Activated effector memory CD4-positive, alpha-beta T cell treated with anti-CD3 and anti-CD28 coated beads, Interleukin-2, amount 50 U/mL, for 16 hours (primary cell): ENCODE data around the gene VAV2.
A peak's percentile ranks its signal among the peaks of the same experiment; 100 is the strongest.

Source experiments
- DNase-seq: peaks from one replicate; pipeline ENCODE4 v3.0.0-alpha.2; 2020

Gene VAV2

GRCh38 chr9:133791069-133791468, 201.1 kb downstream of the VAV2 start:
- DNase-seq: no peak

- DNase-seq: no peak
Observed at GRCh38 chr9:133789778-133790177, 202.3 kb downstream of the VAV2 start.

GRCh38 chr9:133788819-133789717, 203.1 kb downstream of the VAV2 start:
- DNase-seq: no peak

GRCh38 chr9:133788045-133788818, 203.9 kb downstream of the VAV2 start:
- DNase-seq: no peak

- DNase-seq: no peak
Observed at GRCh38 chr9:133787754-133788025, 204.4 kb downstream of the VAV2 start.

GRCh38 chr9:133786907-133787753, 205.0 kb downstream of the VAV2 start:
- DNase-seq: no peak

- DNase-seq: no peak
Observed at GRCh38 chr9:133786371-133786753, 205.8 kb downstream of the VAV2 start.

GRCh38 chr9:133785753-133786370, 206.3 kb downstream of the VAV2 start:
- no peak for DNase-seq

GRCh38 chr9:133784731-133785561, 207.2 kb downstream of the VAV2 start:
- DNase-seq: no peak

GRCh38 chr9:133783331-133783731, 208.8 kb downstream of the VAV2 start:
- DNase-seq: no peak

- peak; percentile 84 for DNase-seq
Observed at GRCh38 chr9:133782157-133783130, 209.7 kb downstream of the VAV2 start.

GRCh38 chr9:133781828-133782135, 210.3 kb downstream of the VAV2 start:
- DNase-seq: no peak

- DNase-seq: no peak
Observed at GRCh38 chr9:133780962-133781827, 210.9 kb downstream of the VAV2 start.

- no peak for DNase-seq
Observed at GRCh38 chr9:133780404-133780945, 211.6 kb downstream of the VAV2 start.

- DNase-seq: no peak
Observed at GRCh38 chr9:133779516-133780403, 212.4 kb downstream of the VAV2 start.

- no peak for DNase-seq
Observed at GRCh38 chr9:133779081-133779480, 213.0 kb downstream of the VAV2 start.

GRCh38 chr9:133778336-133779013, 213.6 kb downstream of the VAV2 start:
- no peak for DNase-seq

GRCh38 chr9:133777871-133778270, 214.3 kb downstream of the VAV2 start:
- DNase-seq: no peak
